ENCODE measurements around the gene DAP. TPM values are rescaled to one million over a fixed set of nuclear protein-coding genes. Genes with fewer than 3 reads are reported as not detected.

The DAP gene
- total and polyA plus RNA-seq, 8 donors, result 9.3 to 184 (median 91.0) TPM

DNA sequence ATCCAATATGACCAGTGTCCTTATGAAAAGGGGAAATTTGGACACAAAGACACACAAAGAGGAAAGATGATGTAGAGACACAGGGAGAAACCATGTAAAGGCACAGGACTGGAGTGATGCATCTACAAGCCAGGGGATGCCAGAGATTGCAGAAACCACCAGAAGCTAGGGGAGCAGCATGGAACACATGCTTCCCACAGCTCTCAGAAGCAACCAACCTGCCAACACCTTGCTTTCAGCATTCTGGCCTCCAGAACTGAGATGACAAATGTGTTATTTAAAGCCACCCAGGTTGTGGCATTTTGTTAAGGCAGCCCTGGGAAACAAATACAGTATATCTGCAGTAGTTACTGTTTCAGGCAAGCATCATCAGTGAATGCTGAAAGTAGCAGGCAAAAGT is 23.2 kb downstream of the DAP start:
- DNase-seq, result no peak
- H3K9me3 ChIP-seq, result no peaks in the 10 kb centered on the region

DNA sequence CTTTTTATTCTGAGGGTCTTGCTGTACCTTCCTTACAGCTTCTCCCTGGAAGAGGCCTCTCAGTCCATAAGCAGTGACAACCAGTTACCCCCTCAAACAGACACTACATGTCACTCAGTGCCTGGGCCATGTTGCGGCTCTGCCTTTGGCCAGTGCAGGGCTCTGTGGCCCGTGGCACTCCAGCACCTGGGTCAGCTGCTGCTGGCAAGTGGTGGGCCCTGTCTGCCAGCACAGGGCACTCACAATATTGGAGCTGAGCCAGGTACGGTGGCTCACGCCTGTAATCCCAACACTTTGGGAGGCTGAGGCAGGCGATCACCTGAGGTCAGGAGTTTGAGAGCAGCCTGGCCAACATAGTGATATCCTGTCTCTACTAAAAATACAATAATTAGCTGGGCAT is 24.2 kb downstream of the DAP start:
- H3K36me3 ChIP-seq, result peaks cover 0 to 24% (median 21%) of the 10 kb centered on the region in 4 donors
- TF ChIP-seq POLR2AphosphoS5 (IDR thresholded peaks at IDR 0.05), result no peak
- no peak for TF ChIP-seq POLR2A (IDR thresholded peaks at IDR 0.05)
- TF ChIP-seq EP300 (IDR thresholded peaks at IDR 0.05), result no peak
- TF ChIP-seq, protein P1, sequence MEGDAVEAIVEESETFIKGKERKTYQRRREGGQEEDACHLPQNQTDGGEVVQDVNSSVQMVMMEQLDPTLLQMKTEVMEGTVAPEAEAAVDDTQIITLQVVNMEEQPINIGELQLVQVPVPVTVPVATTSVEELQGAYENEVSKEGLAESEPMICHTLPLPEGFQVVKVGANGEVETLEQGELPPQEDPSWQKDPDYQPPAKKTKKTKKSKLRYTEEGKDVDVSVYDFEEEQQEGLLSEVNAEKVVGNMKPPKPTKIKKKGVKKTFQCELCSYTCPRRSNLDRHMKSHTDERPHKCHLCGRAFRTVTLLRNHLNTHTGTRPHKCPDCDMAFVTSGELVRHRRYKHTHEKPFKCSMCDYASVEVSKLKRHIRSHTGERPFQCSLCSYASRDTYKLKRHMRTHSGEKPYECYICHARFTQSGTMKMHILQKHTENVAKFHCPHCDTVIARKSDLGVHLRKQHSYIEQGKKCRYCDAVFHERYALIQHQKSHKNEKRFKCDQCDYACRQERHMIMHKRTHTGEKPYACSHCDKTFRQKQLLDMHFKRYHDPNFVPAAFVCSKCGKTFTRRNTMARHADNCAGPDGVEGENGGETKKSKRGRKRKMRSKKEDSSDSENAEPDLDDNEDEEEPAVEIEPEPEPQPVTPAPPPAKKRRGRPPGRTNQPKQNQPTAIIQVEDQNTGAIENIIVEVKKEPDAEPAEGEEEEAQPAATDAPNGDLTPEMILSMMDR (IDR thresholded peaks at IDR 0.05), result no peak
- WGBS, 5 donors, result 59 to 83% (median 66%) methylated on average over 5 of the region's 5 CpGs
- H3K4me1 ChIP-seq, result peaks cover 38 to 65% (median 47%) of the 10 kb centered on the region in 4 donors
- intact Hi-C loops (cut with DNase I; ENCODE audit: low total_unique reads), result no loop called here
- no peak for DNase-seq
- no peaks in the 10 kb centered on the region for H3K27me3 ChIP-seq
- H3K4me3 ChIP-seq, result no peak overlapping the region
- no peaks in the 10 kb centered on the region for H3K9me3 ChIP-seq
- peak overlapping the region in 2 of 5 donors; percentile 25 to 34 for H3K27ac ChIP-seq

More for the DNA sequence above, 23.2 kb downstream of the DAP start:
- TF ChIP-seq, protein P1 (IDR thresholded peaks at IDR 0.05), result no peak
- TF ChIP-seq POLR2AphosphoS5 (IDR thresholded peaks at IDR 0.05) (no peak), EP300 (IDR thresholded peaks at IDR 0.05) (no peak), POLR2A (IDR thresholded peaks at IDR 0.05) (no peak)
- no peak overlapping the region for H3K4me3 ChIP-seq
- no peaks in the 10 kb centered on the region for H3K27me3 ChIP-seq
- peak overlapping the region in 2 of 5 donors; percentile 24 to 33 for H3K27ac ChIP-seq
- peaks cover 38 to 57% (median 46%) of the 10 kb centered on the region in 4 donors for H3K4me1 ChIP-seq
- H3K36me3 ChIP-seq, result peaks cover 0 to 26% (median 15%) of the 10 kb centered on the region in 4 donors
- intact Hi-C loops (cut with DNase I; ENCODE audit: low total_unique reads), result no loop called here

DNA sequence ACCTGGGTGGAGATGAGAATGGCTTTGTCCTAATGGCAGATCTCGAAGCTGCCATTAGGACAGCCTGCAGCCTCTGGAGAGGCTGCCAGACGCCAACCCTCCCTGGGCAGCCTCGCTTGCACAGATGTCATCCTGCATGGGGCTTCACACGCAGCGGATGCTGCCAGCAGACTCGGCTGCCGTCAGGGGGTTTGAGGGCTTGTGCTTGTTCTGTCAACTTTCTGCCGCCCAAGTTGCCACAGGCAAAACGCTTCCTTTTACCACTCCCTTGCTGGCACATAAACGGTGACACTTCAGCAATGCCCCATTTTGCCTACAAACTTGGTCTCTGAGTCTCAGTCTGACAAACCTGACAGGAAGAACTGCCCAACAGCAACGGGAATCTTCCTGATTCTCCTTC is 24.7 kb downstream of the DAP start:
- Histone ChIP-seq H3K4me1 (peaks cover 38 to 69% (median 47%) of the 10 kb centered on the region in 4 donors), H3K27me3 (no peaks in the 10 kb centered on the region), H3K36me3 (peaks cover 0 to 28% (median 23%) of the 10 kb centered on the region in 4 donors), H3K27ac (peak overlapping the region in 4 of 5 donors; percentile 14 to 34 (median 22)), H3K9me3 (no peaks in the 10 kb centered on the region), H3K4me3 (no peak overlapping the region)
- DNase-seq, result no peak
- TF ChIP-seq, protein P1 (IDR thresholded peaks at IDR 0.05), result no peak
- TF ChIP-seq POLR2AphosphoS5 (IDR thresholded peaks at IDR 0.05) (no peak), EP300 (IDR thresholded peaks at IDR 0.05) (no peak), POLR2A (IDR thresholded peaks at IDR 0.05) (no peak)
- intact Hi-C loops (cut with DNase I; ENCODE audit: low total_unique reads), result no loop called here
- 60 to 86% (median 74%) methylated on average over 11 of the region's 11 CpGs for WGBS, 5 donors

DNA sequence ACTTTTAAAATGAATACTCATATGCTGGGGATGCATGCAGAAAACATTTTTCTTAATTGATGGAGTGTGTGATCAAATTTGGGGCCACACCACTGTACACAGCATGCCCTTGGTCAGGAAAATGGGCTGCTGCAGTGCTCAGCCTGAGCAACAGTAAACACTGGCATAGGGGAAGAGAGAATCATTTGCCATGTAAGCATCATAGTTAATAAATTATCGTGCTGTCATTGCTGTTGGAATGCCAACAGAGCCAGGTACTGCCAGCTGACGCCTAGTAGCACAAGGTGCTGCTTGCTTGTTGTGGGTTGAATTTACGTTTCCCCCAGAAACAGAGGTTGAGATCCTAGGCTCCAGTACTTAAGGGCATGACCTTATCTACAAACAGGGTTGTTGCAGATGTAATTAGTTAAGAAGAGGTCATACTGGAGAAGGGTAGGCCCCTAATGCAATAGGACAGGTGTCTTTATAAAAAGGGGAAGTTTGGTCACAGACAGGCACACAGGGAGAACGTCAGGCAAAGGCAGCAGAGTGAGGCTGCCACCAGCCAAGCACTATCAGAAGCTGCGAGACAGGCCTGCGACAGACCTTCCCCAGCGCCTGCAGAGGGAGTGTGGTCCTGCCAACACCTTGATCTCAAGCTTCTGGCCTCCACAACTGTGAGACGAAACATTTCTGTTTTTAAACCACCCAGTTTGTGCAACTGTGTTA is 25.3 kb downstream of the DAP start:
- 33 to 62% (median 47%) methylated on average over 6 to 8 of the region's 8 CpGs for WGBS, 5 donors
- TF ChIP-seq EP300 (IDR thresholded peaks at IDR 0.05) (no peak), POLR2AphosphoS5 (IDR thresholded peaks at IDR 0.05) (no peak), POLR2A (IDR thresholded peaks at IDR 0.05) (no peak)
- TF ChIP-seq, protein P1 (IDR thresholded peaks at IDR 0.05), result no peak
- Histone ChIP-seq H3K4me3 (no peak overlapping the region), H3K36me3 (peaks cover 0 to 23% (median 18%) of the 10 kb centered on the region in 4 donors), H3K27me3 (no peaks in the 10 kb centered on the region), H3K27ac (peak overlapping the region in 4 of 5 donors; percentile 2 to 25 (median 17)), H3K4me1 (peaks cover 38 to 71% (median 47%) of the 10 kb centered on the region in 4 donors), H3K9me3 (no peaks in the 10 kb centered on the region)
- DNase-seq, result no peak
- intact Hi-C loops (cut with DNase I; ENCODE audit: low total_unique reads), result no loop called here
